ENCODE results near the gene PDCD1. TPM values are rescaled to one million over a fixed set of nuclear protein-coding genes. Genes with fewer than 3 reads are reported as not detected.

The PDCD1 gene
- total and polyA plus RNA-seq, 10 of the 15 experiments (the other 5 are each of a cell fraction or from before 2014, with no cell fraction given) = 0.62 to 6.4 (median 2.9) TPM; not detected in 2

DNA sequence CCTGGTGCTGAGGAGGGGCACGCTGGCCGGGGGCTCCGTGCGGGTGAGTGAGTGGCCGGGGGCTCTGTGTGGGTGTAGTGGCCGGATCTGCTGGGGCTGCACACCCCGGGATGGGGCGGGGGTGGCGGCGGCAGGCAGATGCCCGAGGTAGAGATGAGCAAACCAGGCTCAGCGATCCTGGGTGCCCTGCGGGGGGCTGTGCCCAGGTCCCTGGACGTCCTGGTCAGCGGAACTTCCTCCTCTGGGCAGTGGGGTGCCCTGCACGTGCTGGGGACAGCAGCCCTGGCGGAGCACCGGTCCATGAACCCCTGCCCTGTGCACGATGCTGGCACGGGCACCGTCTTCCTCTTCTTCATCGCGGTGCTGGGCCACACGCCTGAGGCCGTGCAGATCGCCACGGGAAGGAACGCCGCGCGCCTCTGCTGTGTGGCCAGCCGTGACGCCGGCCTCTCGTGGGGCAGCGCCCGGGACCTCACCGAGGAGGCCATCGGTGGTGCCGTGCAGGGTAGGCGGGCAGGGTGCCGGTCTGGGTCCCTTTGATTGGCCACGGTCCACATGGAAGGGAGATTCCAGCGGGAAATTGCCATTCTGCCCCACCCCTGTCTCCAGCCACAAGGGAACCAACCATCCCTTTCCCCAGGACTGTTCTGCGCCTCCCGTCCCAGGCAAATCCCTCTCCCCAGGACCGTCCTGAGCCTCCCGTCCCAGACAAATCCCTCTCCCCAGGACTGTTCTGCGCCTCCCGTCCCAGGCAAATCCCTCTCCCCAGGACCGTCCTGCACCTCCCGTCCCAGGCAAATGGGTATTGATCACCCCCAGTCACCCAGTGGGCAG, 43.8 kb downstream of the PDCD1 start:
- ChIA-PET POLR2A (no interaction called here), CTCF (no interaction called here), RAD21 (ENCODE audit: unreplicated experiment) (no interaction called here), SMC1A (ENCODE audit: uncharacterized antibody, unreplicated experiment) (no interaction called here)
- in situ Hi-C loops (cut with MboI) = no loop called here
- Histone ChIP-seq H3K27me3 (replicated peaks in 1 of 2; ENCODE audit: control insufficient read depth in 2 of 2, insufficient read depth in 2 of 2, low read length in 1 of 2) (no peaks in the 10 kb centered on the region), H3K4me2 (ENCODE audit: control insufficient read depth, insufficient read depth) (no peak overlapping the region), H3K4me1 (ENCODE audit: control insufficient read depth, insufficient read depth, low read length) (peaks cover 7% of the 10 kb centered on the region), H3K9ac (ENCODE audit: control insufficient read depth, insufficient read depth, low read length) (no peak overlapping the region), H3K4me3 (no peak overlapping the region), H3K27ac (ENCODE audit: control insufficient read depth, insufficient read depth) (no peak overlapping the region), H2AFZ (ENCODE audit: control insufficient read depth, low read depth, low read length) (no peak overlapping the region), H3K36me3 (ENCODE audit: control insufficient read depth in 2 of 2, insufficient read depth in 2 of 2, low read length in 1 of 2) (no peaks in the 10 kb centered on the region), H3K79me2 (ENCODE audit: control insufficient read depth, insufficient read depth, low read length) (no peaks in the 10 kb centered on the region), H4K20me1 (ENCODE audit: control insufficient read depth, insufficient read depth) (no peaks in the 10 kb centered on the region), H3K9me3 (replicated peaks; ENCODE audit: control insufficient read depth, insufficient read depth, low read length) (no peaks in the 10 kb centered on the region; the same call in 2 of the 3 replicates)
- DNase-seq (ENCODE audit: low read depth, low spot score) (no peak), ATAC-seq (no peak), FAIRE-seq (no peak)
- no peak for TF ChIP-seq SP1 (IDR thresholded peaks at IDR 0.05; ENCODE audit: low read depth, low read length)
- TF ChIP-seq RELA (IDR thresholded peaks at IDR 0.05; ENCODE audit: borderline replicate concordance, partially characterized antibody) = no peak
- peak in 1 of 2 experiments; percentile 30; a peak in 1 of 4 replicates for TF ChIP-seq BHLHE40 (IDR thresholded peaks at IDR 0.05; ENCODE audit: borderline replicate concordance in 1 of 2, low read depth in 2 of 2, low read length in 1 of 2)
- intact Hi-C loops (cut with micrococcal nuclease; ENCODE audit: unreplicated experiment) = no loop called here
- no TSS peak for BruUV-seq (replicated peaks)
- 63% methylated on average over 52 of the region's 52 CpGs for WGBS (ENCODE audit: insufficient coverage, insufficient replicate concordance, low lambda C conversion rate, missing lambda C conversion rate)

DNA sequence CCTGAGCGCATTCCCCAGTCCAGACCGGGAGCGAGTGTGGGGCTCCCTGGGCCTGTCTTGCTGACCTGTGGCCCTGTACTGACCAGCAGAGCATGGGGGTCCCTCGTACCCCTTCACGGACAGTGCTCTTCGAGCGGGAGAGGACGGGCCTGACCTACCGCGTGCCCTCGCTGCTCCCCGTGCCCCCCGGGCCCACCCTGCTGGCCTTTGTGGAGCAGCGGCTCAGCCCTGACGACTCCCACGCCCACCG, 44.4 kb downstream of the PDCD1 start:
- no peak for DNase-seq (ENCODE audit: low read depth, low spot score)
- BruUV-seq (replicated peaks) = no TSS peak
- intact Hi-C loops (cut with micrococcal nuclease; ENCODE audit: unreplicated experiment) (no loop called here), in situ Hi-C loops (cut with MboI) (no loop called here)
- peaks cover 7% of the 10 kb centered on the region for H3K4me1 ChIP-seq (ENCODE audit: control insufficient read depth, insufficient read depth, low read length)
- RAD21 ChIA-PET (ENCODE audit: unreplicated experiment) = interaction anchor here (1.9 kb wide), 1 partner anchor 18 kb away, joined by 4 read pairs; no protein-coding TSS in a partner anchor
- no peaks in the 10 kb centered on the region for H3K27me3 ChIP-seq (replicated peaks in 1 of 2; ENCODE audit: control insufficient read depth in 2 of 2, insufficient read depth in 2 of 2, low read length in 1 of 2)
- H3K27ac ChIP-seq (ENCODE audit: control insufficient read depth, insufficient read depth) = no peak overlapping the region
- 83% methylated on average over 15 of the region's 17 CpGs for WGBS (ENCODE audit: insufficient coverage, insufficient replicate concordance, low lambda C conversion rate, missing lambda C conversion rate)
- FAIRE-seq = no peak
- H3K4me2 ChIP-seq (ENCODE audit: control insufficient read depth, insufficient read depth) = no peak overlapping the region
- H3K9ac ChIP-seq (ENCODE audit: control insufficient read depth, insufficient read depth, low read length) = no peak overlapping the region
- no peaks in the 10 kb centered on the region for H4K20me1 ChIP-seq (ENCODE audit: control insufficient read depth, insufficient read depth)
- H3K4me3 ChIP-seq = no peak overlapping the region
- ATAC-seq = no peak
- H3K79me2 ChIP-seq (ENCODE audit: control insufficient read depth, insufficient read depth, low read length) = no peaks in the 10 kb centered on the region
- no peaks in the 10 kb centered on the region; the same call in 2 of the 3 replicates for H3K9me3 ChIP-seq (replicated peaks; ENCODE audit: control insufficient read depth, insufficient read depth, low read length)
- SMC1A ChIA-PET (ENCODE audit: uncharacterized antibody, unreplicated experiment) = interaction anchor here (0.9 kb wide), 1 partner anchor 27 kb away, joined by 3 read pairs; no protein-coding TSS in a partner anchor
- H2AFZ ChIP-seq (ENCODE audit: control insufficient read depth, low read depth, low read length) = no peak overlapping the region
- no peaks in the 10 kb centered on the region for H3K36me3 ChIP-seq (ENCODE audit: control insufficient read depth in 2 of 2, insufficient read depth in 2 of 2, low read length in 1 of 2)
- CTCF ChIA-PET = interaction anchor here (1.0 kb wide), 2 partner anchors 25 to 64 kb away, joined by 3 read pairs; no protein-coding TSS in a partner anchor
- POLR2A ChIA-PET = no interaction called here
- TF ChIP-seq NFIC (IDR thresholded peaks at IDR 0.05; ENCODE audit: low read depth, low read length) (no peak), CEBPB (IDR thresholded peaks at IDR 0.05; ENCODE audit: borderline replicate concordance in 1 of 2, low read depth in 2 of 2, low read length in 2 of 2) (no peak), MYC (IDR thresholded peaks at IDR 0.05; ENCODE audit: insufficient read depth, insufficient read length, insufficient replicate concordance, low read length, severe bottlenecking) (no peak), CHD4 (IDR thresholded peaks at IDR 0.05) (no peak), SMAD5 (IDR thresholded peaks at IDR 0.05; ENCODE audit: low read depth) (no peak), SMARCA5 (IDR thresholded peaks at IDR 0.05) (no peak), LARP7 (IDR thresholded peaks at IDR 0.05) (no peak), ESRRA (IDR thresholded peaks at IDR 0.05; ENCODE audit: low read length) (no peak)
- TF ChIP-seq, protein P1, sequence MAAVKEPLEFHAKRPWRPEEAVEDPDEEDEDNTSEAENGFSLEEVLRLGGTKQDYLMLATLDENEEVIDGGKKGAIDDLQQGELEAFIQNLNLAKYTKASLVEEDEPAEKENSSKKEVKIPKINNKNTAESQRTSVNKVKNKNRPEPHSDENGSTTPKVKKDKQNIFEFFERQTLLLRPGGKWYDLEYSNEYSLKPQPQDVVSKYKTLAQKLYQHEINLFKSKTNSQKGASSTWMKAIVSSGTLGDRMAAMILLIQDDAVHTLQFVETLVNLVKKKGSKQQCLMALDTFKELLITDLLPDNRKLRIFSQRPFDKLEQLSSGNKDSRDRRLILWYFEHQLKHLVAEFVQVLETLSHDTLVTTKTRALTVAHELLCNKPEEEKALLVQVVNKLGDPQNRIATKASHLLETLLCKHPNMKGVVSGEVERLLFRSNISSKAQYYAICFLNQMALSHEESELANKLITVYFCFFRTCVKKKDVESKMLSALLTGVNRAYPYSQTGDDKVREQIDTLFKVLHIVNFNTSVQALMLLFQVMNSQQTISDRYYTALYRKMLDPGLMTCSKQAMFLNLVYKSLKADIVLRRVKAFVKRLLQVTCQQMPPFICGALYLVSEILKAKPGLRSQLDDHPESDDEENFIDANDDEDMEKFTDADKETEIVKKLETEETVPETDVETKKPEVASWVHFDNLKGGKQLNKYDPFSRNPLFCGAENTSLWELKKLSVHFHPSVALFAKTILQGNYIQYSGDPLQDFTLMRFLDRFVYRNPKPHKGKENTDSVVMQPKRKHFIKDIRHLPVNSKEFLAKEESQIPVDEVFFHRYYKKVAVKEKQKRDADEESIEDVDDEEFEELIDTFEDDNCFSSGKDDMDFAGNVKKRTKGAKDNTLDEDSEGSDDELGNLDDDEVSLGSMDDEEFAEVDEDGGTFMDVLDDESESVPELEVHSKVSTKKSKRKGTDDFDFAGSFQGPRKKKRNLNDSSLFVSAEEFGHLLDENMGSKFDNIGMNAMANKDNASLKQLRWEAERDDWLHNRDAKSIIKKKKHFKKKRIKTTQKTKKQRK (IDR thresholded peaks at IDR 0.05; ENCODE audit: low read depth, low read length) = no peak
